C4-2B (cell line): ENCODE results near the gene R3HDM2.

Experiments used
- ZFX ChIP-seq: fragments of 450-650 bp; IDR thresholded peaks from 2 replicates; pipeline ENCODE4 v1.6.1; 2017
- TF ChIP-seq, protein P1 (sequence below): fragments of 450-650 bp; conservative IDR thresholded peaks from 2 replicates; pipeline ENCODE4 v1.5.1; 2017; ENCODE audit warnings: mild to moderate bottlenecking

DNA sequence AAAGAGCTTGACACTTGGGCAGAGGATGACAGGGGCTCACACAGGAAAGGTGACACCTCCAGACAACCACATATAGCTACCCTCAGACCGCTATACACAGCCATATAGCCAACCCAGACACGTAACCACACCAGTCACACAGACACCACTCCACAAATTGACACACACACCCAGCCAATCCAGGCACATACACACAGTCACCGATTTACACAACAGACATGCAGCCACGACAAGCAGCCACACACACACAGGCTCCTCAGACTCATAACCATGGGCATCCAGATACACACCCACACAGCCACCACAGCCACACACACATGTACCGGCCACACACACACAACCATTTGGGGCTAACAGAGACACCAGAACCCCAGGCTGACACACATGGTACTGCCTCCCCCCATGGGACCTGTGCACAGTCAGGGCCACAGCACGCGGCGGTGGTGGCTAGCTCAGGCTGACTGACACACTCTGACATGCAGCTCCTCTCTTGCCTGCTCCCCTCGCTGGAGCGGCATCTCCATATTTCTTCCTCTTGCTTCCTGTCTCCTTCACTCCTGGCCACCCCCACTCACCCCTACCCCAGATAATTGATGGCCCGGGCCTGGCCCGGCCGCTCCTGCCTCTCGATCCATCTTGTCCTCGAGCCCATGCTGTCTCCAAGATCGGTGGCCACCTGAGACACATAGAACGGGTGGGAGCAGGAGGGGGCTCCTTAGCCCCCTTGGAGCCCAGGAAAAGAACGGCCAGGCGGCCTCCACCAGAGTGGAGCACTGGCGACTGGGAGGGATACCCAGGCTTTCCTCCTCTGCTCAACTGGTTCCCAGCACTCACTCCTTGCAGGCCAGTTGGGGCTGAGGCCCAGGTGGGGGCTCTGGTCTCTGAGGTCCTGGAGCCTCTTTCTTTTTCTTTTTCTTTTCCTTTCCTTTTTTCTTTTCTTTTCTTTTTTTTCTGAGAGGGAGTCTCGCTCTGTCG lies 207.4 kb downstream of the R3HDM2 start:
- TF ChIP-seq, protein P1, sequence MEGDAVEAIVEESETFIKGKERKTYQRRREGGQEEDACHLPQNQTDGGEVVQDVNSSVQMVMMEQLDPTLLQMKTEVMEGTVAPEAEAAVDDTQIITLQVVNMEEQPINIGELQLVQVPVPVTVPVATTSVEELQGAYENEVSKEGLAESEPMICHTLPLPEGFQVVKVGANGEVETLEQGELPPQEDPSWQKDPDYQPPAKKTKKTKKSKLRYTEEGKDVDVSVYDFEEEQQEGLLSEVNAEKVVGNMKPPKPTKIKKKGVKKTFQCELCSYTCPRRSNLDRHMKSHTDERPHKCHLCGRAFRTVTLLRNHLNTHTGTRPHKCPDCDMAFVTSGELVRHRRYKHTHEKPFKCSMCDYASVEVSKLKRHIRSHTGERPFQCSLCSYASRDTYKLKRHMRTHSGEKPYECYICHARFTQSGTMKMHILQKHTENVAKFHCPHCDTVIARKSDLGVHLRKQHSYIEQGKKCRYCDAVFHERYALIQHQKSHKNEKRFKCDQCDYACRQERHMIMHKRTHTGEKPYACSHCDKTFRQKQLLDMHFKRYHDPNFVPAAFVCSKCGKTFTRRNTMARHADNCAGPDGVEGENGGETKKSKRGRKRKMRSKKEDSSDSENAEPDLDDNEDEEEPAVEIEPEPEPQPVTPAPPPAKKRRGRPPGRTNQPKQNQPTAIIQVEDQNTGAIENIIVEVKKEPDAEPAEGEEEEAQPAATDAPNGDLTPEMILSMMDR, result no peak
- no peak for TF ChIP-seq ZFX
